Activated T-cell treated with anti-CD3 and anti-CD28 coated beads, Interleukin-2, amount 50 U/mL, for 72 hours (primary cell): Measurements from ENCODE around the gene SORBS2. TPM values are rescaled to one million over a fixed set of nuclear protein-coding genes. Genes with fewer than 3 reads are reported as not detected.

ENCODE experiments used
- ATAC-seq, 2 donors: fragments of 150-1000 bp; cut with Tn5 transposase; replicated peaks in 1 of 2; 2 replicates each; pipeline ENCODE4 v1.10.0; 2021; ENCODE audit warnings: moderate library complexity in 2 of 2, mild to moderate bottlenecking in 1 of 2
- DNase-seq, 2 donors: peaks; one replicate each; pipeline ENCODE4 v3.0.0; 2021 to 2022; ENCODE audit warnings: mixed read lengths in 1 of 2
- H3K27ac Mint-ChIP-seq: one replicate; pipeline ENCODE4 v1.8.0; 2022; ENCODE audit warnings: mild to moderate bottlenecking, moderate library complexity, mixed read lengths
- H3K27me3 Mint-ChIP-seq: one replicate; pipeline ENCODE4 v1.8.0; 2022; ENCODE audit warnings: low read depth, mixed read lengths
- H3K36me3 Mint-ChIP-seq, 2 donors: one replicate each; pipeline ENCODE4 v1.8.0; 2022; ENCODE audit warnings: mixed read lengths in 2 of 2, mild to moderate bottlenecking in 1 of 2; ENCODE audit not compliant: insufficient read depth in 2 of 2
- H3K4me1 Mint-ChIP-seq: one replicate; pipeline ENCODE4 v1.8.0; 2022; ENCODE audit warnings: low read depth, mixed read lengths
- H3K4me3 Mint-ChIP-seq, 2 donors: one replicate each; pipeline ENCODE4 v1.8.0; 2022; ENCODE audit warnings: mild to moderate bottlenecking in 2 of 2, mixed read lengths in 2 of 2, moderate library complexity in 2 of 2
- H3K9me3 Mint-ChIP-seq, 2 donors: one replicate each; pipeline ENCODE4 v1.8.0; 2022; ENCODE audit warnings: mixed read lengths in 2 of 2
- total RNA-seq, 2 donors: library from RNA; stranded (reverse); gene quantifications; one replicate each; pipeline ENCODE4 v1.2.3, GENCODE V29; 2022

The SORBS2 gene
- total RNA-seq, 2 donors from 2014 or later = 0.26 TPM; not detected in 1

GRCh38 chr4:185786422-185786821 lies 25.6 kb downstream of the SORBS2 start:
- Mint-ChIP-seq H3K27ac (no peak overlapping the region), H3K36me3 (no peaks in the 10 kb centered on the region), H3K27me3 (peaks cover 7% of the 10 kb centered on the region), H3K4me1 (no peaks in the 10 kb centered on the region), H3K9me3 (no peaks in the 10 kb centered on the region), H3K4me3 (no peak overlapping the region)
- ATAC-seq (no peak), DNase-seq (no peak)

- no peak overlapping the region for H3K27ac Mint-ChIP-seq
- no peak for DNase-seq
- no peak for ATAC-seq
- no peaks in the 10 kb centered on the region for H3K9me3 Mint-ChIP-seq
- no peaks in the 10 kb centered on the region for H3K4me1 Mint-ChIP-seq
- H3K4me3 Mint-ChIP-seq = no peak overlapping the region
- H3K36me3 Mint-ChIP-seq = no peaks in the 10 kb centered on the region
- peaks cover 7% of the 10 kb centered on the region for H3K27me3 Mint-ChIP-seq
These were observed 28.4 kb downstream of the SORBS2 start for GRCh38 chr4:185783574-185783973.

- H3K27me3 Mint-ChIP-seq = peaks cover 7% of the 10 kb centered on the region
- no peak overlapping the region for H3K4me3 Mint-ChIP-seq
- H3K27ac Mint-ChIP-seq = no peak overlapping the region
- DNase-seq (no peak), ATAC-seq (no peak)
- H3K9me3 Mint-ChIP-seq = no peaks in the 10 kb centered on the region
- no peaks in the 10 kb centered on the region for H3K4me1 Mint-ChIP-seq
- no peaks in the 10 kb centered on the region for H3K36me3 Mint-ChIP-seq
These were observed 29.5 kb downstream of the SORBS2 start for GRCh38 chr4:185782523-185782922.

- DNase-seq (no peak), ATAC-seq (no peak)
- Mint-ChIP-seq H3K9me3 (no peaks in the 10 kb centered on the region), H3K4me3 (no peak overlapping the region), H3K27me3 (peaks cover 7% of the 10 kb centered on the region), H3K27ac (no peak overlapping the region), H3K4me1 (no peaks in the 10 kb centered on the region), H3K36me3 (no peaks in the 10 kb centered on the region)
These were observed 30.3 kb downstream of the SORBS2 start for GRCh38 chr4:185781555-185782215.

GRCh38 chr4:185780472-185780871 lies 31.5 kb downstream of the SORBS2 start:
- ATAC-seq (no peak), DNase-seq (no peak)
- Mint-ChIP-seq H3K27me3 (peaks cover 7% of the 10 kb centered on the region), H3K27ac (no peak overlapping the region), H3K4me1 (no peaks in the 10 kb centered on the region), H3K4me3 (no peak overlapping the region), H3K36me3 (no peaks in the 10 kb centered on the region), H3K9me3 (no peaks in the 10 kb centered on the region)

GRCh38 chr4:185779517-185779916 lies 32.5 kb downstream of the SORBS2 start:
- peaks cover 9% of the 10 kb centered on the region for H3K27me3 Mint-ChIP-seq

GRCh38 chr4:185778307-185778706 lies 33.7 kb downstream of the SORBS2 start:
- no peak overlapping the region for H3K27ac Mint-ChIP-seq
- no peak for ATAC-seq

More at GRCh38 chr4:185779517-185779916, 32.5 kb downstream of the SORBS2 start:
- Mint-ChIP-seq H3K27ac (no peak overlapping the region), H3K4me1 (no peaks in the 10 kb centered on the region), H3K4me3 (no peak overlapping the region), H3K9me3 (no peaks in the 10 kb centered on the region), H3K36me3 (no peaks in the 10 kb centered on the region)
- no peak for DNase-seq
- ATAC-seq = no peak

GRCh38 chr4:185775792-185776555 lies 36.0 kb downstream of the SORBS2 start:
- Mint-ChIP-seq H3K4me3 (no peak overlapping the region), H3K27ac (no peak overlapping the region), H3K4me1 (no peaks in the 10 kb centered on the region), H3K27me3 (peaks cover 9% of the 10 kb centered on the region), H3K36me3 (no peaks in the 10 kb centered on the region), H3K9me3 (no peaks in the 10 kb centered on the region)
- no peak for DNase-seq
- no peak for ATAC-seq

More at GRCh38 chr4:185778307-185778706, 33.7 kb downstream of the SORBS2 start:
- DNase-seq = no peak
- no peaks in the 10 kb centered on the region for H3K36me3 Mint-ChIP-seq
- H3K4me3 Mint-ChIP-seq = no peak overlapping the region
- H3K4me1 Mint-ChIP-seq = no peaks in the 10 kb centered on the region
- H3K9me3 Mint-ChIP-seq = no peaks in the 10 kb centered on the region
- H3K27me3 Mint-ChIP-seq = peaks cover 16% of the 10 kb centered on the region

GRCh38 chr4:185774845-185775680 lies 36.9 kb downstream of the SORBS2 start:
- DNase-seq (no peak), ATAC-seq (no peak)
- no peak overlapping the region for H3K4me3 Mint-ChIP-seq
- no peaks in the 10 kb centered on the region for H3K9me3 Mint-ChIP-seq
- H3K27ac Mint-ChIP-seq = no peak overlapping the region
- no peaks in the 10 kb centered on the region for H3K4me1 Mint-ChIP-seq
- no peaks in the 10 kb centered on the region for H3K36me3 Mint-ChIP-seq
- H3K27me3 Mint-ChIP-seq = peaks cover 9% of the 10 kb centered on the region

- Mint-ChIP-seq H3K36me3 (no peaks in the 10 kb centered on the region), H3K4me1 (no peaks in the 10 kb centered on the region), H3K27ac (no peak overlapping the region), H3K27me3 (peaks cover 9% of the 10 kb centered on the region), H3K9me3 (no peaks in the 10 kb centered on the region), H3K4me3 (no peak overlapping the region)
- ATAC-seq (no peak), DNase-seq (no peak)
These were observed 37.8 kb downstream of the SORBS2 start for GRCh38 chr4:185774131-185774653.

- H3K36me3 Mint-ChIP-seq = no peaks in the 10 kb centered on the region
- no peak overlapping the region for H3K27ac Mint-ChIP-seq
- H3K27me3 Mint-ChIP-seq = peaks cover 9% of the 10 kb centered on the region
- no peak for ATAC-seq
- no peak overlapping the region for H3K4me3 Mint-ChIP-seq
- H3K4me1 Mint-ChIP-seq = no peaks in the 10 kb centered on the region
- DNase-seq = no peak
- H3K9me3 Mint-ChIP-seq = no peaks in the 10 kb centered on the region
These were observed 38.6 kb downstream of the SORBS2 start for GRCh38 chr4:185773419-185773818.

- ATAC-seq (no peak), DNase-seq (no peak)
- Mint-ChIP-seq H3K9me3 (no peaks in the 10 kb centered on the region), H3K36me3 (no peaks in the 10 kb centered on the region), H3K4me3 (no peak overlapping the region), H3K27me3 (peaks cover 9% of the 10 kb centered on the region), H3K4me1 (no peaks in the 10 kb centered on the region), H3K27ac (no peak overlapping the region)
These were observed 39.5 kb downstream of the SORBS2 start for GRCh38 chr4:185772391-185773093.
